GM21367 (cell line): ENCODE results near the gene FGF7.
A peak's percentile ranks its signal among the peaks of the same experiment; 100 is the strongest.
"Not testable (repeated sequence)": the region's sequence is repeated elsewhere in the genome, so short reads cannot be mapped to it uniquely, and the experiment has no call there.

Source experiments
- ATAC-seq: cut with Tn5 transposase; IDR thresholded peaks from one replicate; pipeline ENCODE4 v1.9.1; 2021; ENCODE audit not compliant: unreplicated experiment

The FGF7 gene

GRCh38 chr15:49423021-49423420, at the start of gene FGF7:
Gene FGF7, plus strand, starts transcription at chr15:49423242. Its CDS starts 1,056 bp downstream, at chr15:49424298.
- no peak for ATAC-seq

GRCh38 chr15:49379996-49380395, 43.0 kb upstream of the FGF7 start:
- no peak for ATAC-seq

- ATAC-seq: no peak
These were observed 42.1 kb upstream of the FGF7 start for GRCh38 chr15:49380912-49381311.

GRCh38 chr15:49382394-49382793, 40.6 kb upstream of the FGF7 start:
- no peak for ATAC-seq

- ATAC-seq: no peak
These were observed 39.8 kb upstream of the FGF7 start for GRCh38 chr15:49383266-49383665.

GRCh38 chr15:49387471-49387870, 35.6 kb upstream of the FGF7 start:
- ATAC-seq: no peak

- ATAC-seq: not testable (repeated sequence)
These were observed 20.3 kb upstream of the FGF7 start for GRCh38 chr15:49402515-49403296.

- no peak for ATAC-seq
These were observed 16.5 kb upstream of the FGF7 start for GRCh38 chr15:49406352-49407118.

- no peak for ATAC-seq
These were observed 12.4 kb upstream of the FGF7 start for GRCh38 chr15:49410641-49411040.

- no peak for ATAC-seq
These were observed 10.2 kb upstream of the FGF7 start for GRCh38 chr15:49412797-49413196.

- ATAC-seq: no peak
These were observed 7.9 kb upstream of the FGF7 start for GRCh38 chr15:49415149-49415548.

- ATAC-seq: no peak
These were observed 7.4 kb upstream of the FGF7 start for GRCh38 chr15:49415638-49416037.

- ATAC-seq: no peak
These were observed 4.2 kb upstream of the FGF7 start for GRCh38 chr15:49418811-49419210.

- peak; percentile 47 for ATAC-seq
These were observed 1.1 kb upstream of the FGF7 start for GRCh38 chr15:49421991-49422390.

- ATAC-seq: no peak
These were observed 984 bp downstream of the FGF7 start for GRCh38 chr15:49423901-49424550.

GRCh38 chr15:49424954-49425353, 1.9 kb downstream of the FGF7 start:
- no peak for ATAC-seq

GRCh38 chr15:49427372-49427771, 4.3 kb downstream of the FGF7 start:
- no peak for ATAC-seq

- ATAC-seq: no peak
These were observed 5.5 kb downstream of the FGF7 start for GRCh38 chr15:49428409-49429095.

GRCh38 chr15:49430046-49430445, 7.0 kb downstream of the FGF7 start:
- no peak for ATAC-seq

GRCh38 chr15:49435174-49435573, 12.1 kb downstream of the FGF7 start:
- no peak for ATAC-seq

GRCh38 chr15:49436751-49437150, 13.7 kb downstream of the FGF7 start:
- ATAC-seq: no peak
